ENCODE measurements around the gene DHRSX.

DNA sequence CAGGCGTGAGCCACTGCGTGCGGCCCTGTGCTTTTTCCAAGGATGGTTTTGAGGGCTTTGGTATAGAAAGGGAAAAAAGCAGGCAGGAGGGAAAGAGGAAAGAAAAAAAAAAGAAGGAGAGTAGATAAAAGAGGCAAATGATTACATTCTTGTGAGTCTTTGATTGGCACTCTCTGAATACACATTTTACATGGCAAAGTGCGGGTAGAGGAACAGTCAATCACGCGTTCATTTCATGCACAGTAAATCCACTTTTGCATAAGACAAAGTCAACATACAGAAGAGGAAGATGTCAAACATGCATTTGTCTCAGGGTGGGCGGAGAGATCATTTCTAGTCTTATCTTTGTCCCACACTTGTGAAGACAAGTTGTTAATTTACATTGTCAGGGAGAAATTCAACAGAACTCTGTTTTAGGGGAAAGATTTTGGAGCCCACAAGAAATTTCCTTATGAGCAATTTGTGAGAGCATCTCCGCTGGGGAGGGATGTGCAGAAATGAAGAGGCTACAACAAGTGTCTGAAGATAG lies 183.2 kb downstream of the DHRSX start:
- TF ChIP-seq CTCF (IDR thresholded peaks at IDR 0.05) (no peak), REST (IDR thresholded peaks at IDR 0.05) (no peak), JUN (IDR thresholded peaks at IDR 0.05) (no peak)

Data from A549 (cell line).